ENCODE measurements around the gene DOCK2.

GRCh38 chr5:170107674-170108073, 470.6 kb downstream of the DOCK2 start:
- TF ChIP-seq CTCF (IDR thresholded peaks at IDR 0.05) (no peak), EZH2 (IDR thresholded peaks at IDR 0.05; ENCODE audit: borderline replicate concordance, insufficient read depth, low read depth, low read length, poor library complexity, severe bottlenecking) (no peak)
